GM06990 (cell line): Measurements from ENCODE around the gene KCND2.

Experiments
- DNase-seq: peaks from one replicate; pipeline ENCODE4 v3.0.0-alpha.2; 2011; ENCODE audit not compliant: insufficient read length; ENCODE audit errors: extremely low read depth
- H3K27me3 ChIP-seq: replicated peaks from 2 replicates; pipeline ENCODE4 v1.6.0; 2011; ENCODE audit warnings: low read length; ENCODE audit not compliant: control insufficient read depth, insufficient read depth
- H3K36me3 ChIP-seq: 2 replicates; pipeline ENCODE4 v1.5.1; 2011; ENCODE audit warnings: low read length; ENCODE audit not compliant: control insufficient read depth, insufficient read depth
- H3K4me3 ChIP-seq: replicated peaks from 2 replicates; pipeline ENCODE4 v1.5.1; 2011; ENCODE audit warnings: low read depth, mild to moderate bottlenecking, control low read depth, low read length
- TF ChIP-seq, protein P1 (sequence below): IDR thresholded peaks from 2 replicates; pipeline ENCODE4 v1.5.1; 2011; ENCODE audit warnings: low read length, control low read depth, mild to moderate bottlenecking, inconsistent platforms; ENCODE audit not compliant: insufficient read depth, poor library complexity, severe bottlenecking

Gene KCND2

DNA sequence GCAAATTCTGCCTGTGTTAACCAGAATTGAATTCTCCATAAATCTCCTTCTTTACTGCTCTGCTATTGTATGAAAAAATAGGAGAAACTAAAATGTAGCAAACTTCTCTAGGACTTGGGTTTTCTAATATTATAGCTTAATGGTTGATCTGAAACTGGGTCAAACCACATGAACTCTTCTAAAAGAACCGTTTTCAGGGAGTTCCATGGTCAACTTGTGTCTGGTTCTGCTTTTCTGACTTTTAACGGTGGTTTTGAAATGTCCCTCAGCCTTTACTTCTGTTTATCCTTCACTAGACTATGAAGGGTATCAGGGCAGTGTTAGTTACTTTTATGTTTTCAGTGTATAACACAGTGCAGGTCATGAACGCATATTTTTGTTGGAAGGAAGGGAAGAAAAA, 342.7 kb downstream of the KCND2 start:
- TF ChIP-seq, protein P1, sequence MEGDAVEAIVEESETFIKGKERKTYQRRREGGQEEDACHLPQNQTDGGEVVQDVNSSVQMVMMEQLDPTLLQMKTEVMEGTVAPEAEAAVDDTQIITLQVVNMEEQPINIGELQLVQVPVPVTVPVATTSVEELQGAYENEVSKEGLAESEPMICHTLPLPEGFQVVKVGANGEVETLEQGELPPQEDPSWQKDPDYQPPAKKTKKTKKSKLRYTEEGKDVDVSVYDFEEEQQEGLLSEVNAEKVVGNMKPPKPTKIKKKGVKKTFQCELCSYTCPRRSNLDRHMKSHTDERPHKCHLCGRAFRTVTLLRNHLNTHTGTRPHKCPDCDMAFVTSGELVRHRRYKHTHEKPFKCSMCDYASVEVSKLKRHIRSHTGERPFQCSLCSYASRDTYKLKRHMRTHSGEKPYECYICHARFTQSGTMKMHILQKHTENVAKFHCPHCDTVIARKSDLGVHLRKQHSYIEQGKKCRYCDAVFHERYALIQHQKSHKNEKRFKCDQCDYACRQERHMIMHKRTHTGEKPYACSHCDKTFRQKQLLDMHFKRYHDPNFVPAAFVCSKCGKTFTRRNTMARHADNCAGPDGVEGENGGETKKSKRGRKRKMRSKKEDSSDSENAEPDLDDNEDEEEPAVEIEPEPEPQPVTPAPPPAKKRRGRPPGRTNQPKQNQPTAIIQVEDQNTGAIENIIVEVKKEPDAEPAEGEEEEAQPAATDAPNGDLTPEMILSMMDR, result no peak
- Histone ChIP-seq H3K36me3 (no peaks in the 10 kb centered on the region), H3K4me3 (no peak overlapping the region), H3K27me3 (no peaks in the 10 kb centered on the region)
- no peak for DNase-seq

DNA sequence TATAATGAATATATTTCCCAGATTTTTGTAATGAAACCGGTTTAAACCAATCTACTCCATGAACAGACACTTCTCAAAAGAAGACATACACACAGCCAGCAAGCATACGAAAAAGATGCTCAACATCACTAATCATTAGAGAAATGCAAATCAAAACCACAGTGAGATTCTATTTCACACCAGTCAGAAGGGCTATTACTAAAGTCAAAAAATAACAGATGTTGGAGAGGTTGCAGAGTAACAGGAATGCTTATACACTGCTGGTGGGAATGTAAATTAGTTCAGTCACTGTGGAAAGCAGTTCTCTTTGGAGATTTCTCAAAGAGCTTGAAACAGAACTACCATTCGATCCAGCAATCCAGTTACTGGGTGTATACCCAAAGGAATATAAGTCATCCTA, 344.3 kb downstream of the KCND2 start:
- TF ChIP-seq, protein P1, result no peak
- H3K27me3 ChIP-seq, result no peaks in the 10 kb centered on the region
- H3K4me3 ChIP-seq, result no peak overlapping the region
- no peak for DNase-seq
- H3K36me3 ChIP-seq, result no peaks in the 10 kb centered on the region

DNA sequence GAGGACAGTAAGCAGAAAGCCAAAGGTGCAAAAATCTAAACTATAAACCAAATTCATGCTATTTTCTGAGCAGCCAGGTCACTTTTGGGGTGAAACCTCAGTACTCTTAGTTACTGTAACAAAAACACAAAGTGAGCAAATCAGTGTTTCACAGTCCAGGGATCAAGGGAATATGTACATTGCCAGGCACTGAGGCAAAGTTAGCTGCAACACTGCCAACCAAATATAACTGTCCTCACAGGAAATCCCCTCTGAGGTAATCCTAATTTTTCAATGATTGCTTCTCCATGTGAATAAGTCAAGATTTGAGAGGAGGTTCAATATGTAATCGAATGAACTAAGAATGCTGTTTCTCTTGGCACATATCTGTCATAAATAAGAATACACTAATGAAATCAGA, 355.3 kb downstream of the KCND2 start:
- no peaks in the 10 kb centered on the region for H3K36me3 ChIP-seq
- TF ChIP-seq, protein P1, result no peak
- H3K4me3 ChIP-seq, result no peak overlapping the region
- H3K27me3 ChIP-seq, result no peaks in the 10 kb centered on the region
- DNase-seq, result no peak

DNA sequence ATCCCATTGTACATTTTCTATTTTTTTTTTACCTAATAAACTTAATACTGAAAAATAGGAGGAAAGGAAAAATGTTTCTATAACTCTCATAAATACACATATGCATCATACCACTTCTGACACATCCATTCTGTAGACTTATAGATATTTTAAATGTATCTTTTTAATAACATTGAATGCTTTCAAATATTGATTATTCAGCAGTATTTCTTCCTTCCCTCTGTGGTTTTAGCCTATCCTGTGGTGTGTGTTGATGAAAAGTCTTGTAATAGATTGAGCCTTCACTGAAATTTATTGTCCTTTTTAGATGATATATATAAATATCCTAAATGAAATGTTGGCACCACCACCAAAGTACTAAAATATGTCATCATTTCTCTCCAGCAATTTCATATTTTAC, 366.9 kb downstream of the KCND2 start:
- Histone ChIP-seq H3K4me3 (no peak overlapping the region), H3K27me3 (no peaks in the 10 kb centered on the region), H3K36me3 (no peaks in the 10 kb centered on the region)
- TF ChIP-seq, protein P1, result no peak
- DNase-seq, result no peak

DNA sequence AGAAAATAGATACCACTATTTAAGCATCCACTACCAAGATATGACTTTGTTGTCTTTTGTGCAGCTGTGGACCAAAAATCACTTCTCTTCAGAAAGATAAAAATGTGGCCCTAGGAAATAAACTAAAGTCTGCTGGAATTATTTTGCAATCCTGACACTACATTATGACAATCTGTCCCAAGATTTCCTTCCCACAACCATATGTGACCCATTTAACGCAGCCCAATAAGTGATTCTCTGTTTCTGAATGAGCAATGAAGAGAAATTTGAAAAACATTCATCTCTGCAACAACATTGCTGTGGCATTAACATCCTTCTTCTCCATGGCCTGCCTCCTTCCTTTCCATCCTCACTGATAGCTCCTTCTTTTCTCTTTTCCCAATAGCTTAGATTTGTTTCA, 373.0 kb downstream of the KCND2 start:
- DNase-seq, result no peak
- no peak overlapping the region for H3K4me3 ChIP-seq

More for the DNA sequence above, 373.0 kb downstream of the KCND2 start:
- H3K36me3 ChIP-seq, result no peaks in the 10 kb centered on the region
- no peaks in the 10 kb centered on the region; the same call in 1 of the 2 replicates for H3K27me3 ChIP-seq
- TF ChIP-seq, protein P1, result no peak
